Muscle of back (tissue), 11 donors: ENCODE results near the gene FBN2. TPM values are rescaled to one million over a fixed set of nuclear protein-coding genes. Genes with fewer than 3 reads are reported as not detected.

Source experiments
- DNase-seq, 3 donors: peaks; one replicate each; pipeline versions ENCODE4 v3.0.0 to v3.0.0-alpha.2; 2013
- polyA plus RNA-seq, 10 donors: library from polyadenylated mRNA; unstranded; fragments of 120-200 nt; gene quantifications; one replicate each; pipeline ENCODE4 v1.2.1, GENCODE V29; 2013; ENCODE audit not compliant: insufficient read length in 10 of 10

The FBN2 gene
- polyA plus RNA-seq, 10 donors: 46.4 to 149 (median 79.6) TPM

GRCh38 chr5:128318691-128319090, 219.4 kb downstream of the FBN2 start:
- no peak for DNase-seq

DNA sequence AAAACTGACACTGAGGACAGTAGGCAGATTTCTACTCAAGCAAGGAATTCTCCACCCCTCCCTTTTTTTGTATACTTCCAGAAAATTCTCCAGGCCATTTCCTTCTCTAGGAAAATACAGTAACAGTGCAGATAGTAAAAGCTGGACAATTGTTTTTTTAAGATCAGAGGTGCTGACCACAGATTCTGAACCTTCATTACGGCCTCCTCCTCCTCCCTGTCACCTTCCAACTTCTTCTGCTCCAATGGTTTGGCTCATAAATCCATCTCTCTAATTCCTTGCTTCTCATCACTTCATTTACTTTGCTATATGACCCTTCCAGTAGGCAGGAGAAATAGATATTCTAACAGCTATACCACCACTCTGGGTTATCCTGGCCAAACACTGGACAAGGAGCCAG, 220.6 kb downstream of the FBN2 start:
- no peak for DNase-seq

- no peak for DNase-seq
Measured at GRCh38 chr5:128315671-128316070, 222.4 kb downstream of the FBN2 start.

GRCh38 chr5:128305341-128305740, 232.7 kb downstream of the FBN2 start:
- DNase-seq: no peak

DNA sequence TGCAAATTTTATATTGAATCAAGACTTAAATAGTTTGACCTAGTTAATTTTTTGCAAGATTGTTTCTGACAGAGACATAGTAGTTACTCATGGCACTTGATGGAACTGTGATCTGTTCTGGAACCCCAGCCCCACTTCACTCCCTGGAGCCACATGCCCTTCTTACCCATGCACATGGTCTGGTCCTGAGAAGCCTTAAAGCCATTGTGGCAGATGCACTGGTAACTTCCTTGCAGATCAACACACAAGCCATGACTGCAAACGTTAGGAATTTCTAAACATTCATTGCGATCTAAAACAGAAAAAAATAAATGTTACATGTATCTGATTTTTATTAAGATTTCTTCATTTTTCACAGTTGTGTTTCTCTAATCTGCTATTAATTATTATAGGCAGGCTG, 233.3 kb downstream of the FBN2 start:
- DNase-seq: no peak

DNA sequence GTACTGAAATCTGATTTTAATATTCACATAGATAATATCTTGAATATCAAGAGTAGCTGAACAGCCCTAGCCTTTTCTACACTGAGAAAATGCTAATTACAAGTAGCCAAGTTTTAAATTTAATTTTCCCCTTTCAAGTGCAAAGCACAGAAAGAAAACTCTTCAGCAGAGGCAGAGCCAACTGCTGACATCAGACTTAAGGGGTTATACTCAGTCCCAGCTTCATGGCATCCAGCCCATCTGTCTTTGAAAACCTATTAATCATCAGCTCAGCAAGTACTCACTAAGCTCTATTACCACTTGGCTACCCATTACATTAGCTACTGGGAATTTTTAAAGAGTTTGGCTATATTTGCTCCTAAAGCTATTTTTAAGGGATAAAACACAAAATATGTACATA, 234.0 kb downstream of the FBN2 start:
- peak; percentile 79 to 86 (median 85) for DNase-seq

- DNase-seq: peak in 1 of 3 donors; percentile 29
Measured at GRCh38 chr5:128303593-128303992, 234.5 kb downstream of the FBN2 start.

DNA sequence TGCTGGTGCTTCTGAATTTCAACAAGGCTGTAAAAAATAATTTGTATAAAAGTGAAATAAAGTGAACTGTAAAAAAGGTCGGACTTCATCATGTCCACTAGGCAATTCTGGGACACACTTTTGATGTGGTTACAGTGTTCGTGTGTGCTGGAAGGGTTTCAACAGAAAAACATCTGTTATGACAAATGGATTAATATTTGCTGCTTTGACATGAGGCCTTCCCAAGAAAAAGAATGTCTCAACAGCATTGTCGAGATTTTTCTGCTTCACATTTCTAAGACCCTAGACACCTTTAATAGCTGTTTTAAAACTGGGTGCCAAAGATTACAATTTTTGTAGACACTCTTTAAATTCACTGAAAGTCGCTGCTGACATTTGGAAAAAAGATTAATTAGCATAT, 237.9 kb downstream of the FBN2 start:
- peak; percentile 24 to 53 (median 50) for DNase-seq

DNA sequence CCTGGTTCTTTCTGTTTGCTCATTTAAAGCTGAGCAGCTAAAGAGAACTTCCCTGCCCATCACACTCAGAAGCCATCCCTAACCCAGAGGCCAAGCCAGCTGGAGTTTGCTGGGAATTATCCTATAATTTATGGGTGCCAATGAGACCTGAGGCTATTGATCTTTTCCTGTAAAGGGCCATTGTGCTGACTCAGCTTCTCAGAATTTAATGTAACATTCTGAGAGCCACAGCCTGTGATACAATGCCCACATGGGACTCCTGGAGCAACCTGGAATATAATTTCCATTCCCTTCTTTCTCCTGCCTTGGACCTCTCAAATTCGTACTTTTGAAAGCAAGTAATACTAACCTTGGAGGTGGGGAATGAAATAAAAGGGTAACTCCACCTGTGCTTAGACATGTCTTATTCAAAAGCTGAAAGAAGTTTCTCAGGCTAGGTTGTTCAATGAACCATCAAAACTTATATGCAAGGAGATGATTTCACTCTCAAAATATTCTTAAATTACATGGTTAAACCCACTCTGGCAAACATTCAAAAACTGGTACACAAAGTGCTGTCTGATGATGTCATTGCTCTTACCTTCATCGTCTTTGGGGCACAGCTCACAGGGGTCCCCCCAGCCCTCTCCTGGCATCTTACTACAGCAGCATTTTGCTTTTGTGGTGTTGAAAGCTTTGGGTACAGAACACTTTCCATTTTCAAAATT, 247.7 kb downstream of the FBN2 start:
- DNase-seq: no peak

DNA sequence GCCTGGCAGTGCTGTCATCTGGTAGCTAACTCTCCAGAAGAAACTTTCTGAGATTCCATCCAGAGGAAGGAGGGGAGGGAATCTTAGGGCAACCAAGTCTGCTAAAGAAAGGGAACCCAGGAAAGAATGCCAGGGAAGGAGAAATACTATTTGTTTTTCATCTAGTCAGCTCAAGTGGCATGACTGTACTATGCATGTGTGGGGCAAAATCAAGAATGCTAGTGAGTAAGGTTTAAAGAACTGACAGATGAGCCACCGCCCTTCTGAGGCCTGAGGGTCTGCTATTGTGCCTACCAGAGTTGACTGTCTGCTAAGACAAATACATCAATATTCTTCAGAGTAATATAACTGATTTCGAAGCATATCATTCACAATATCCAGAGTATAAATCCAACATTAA, 250.3 kb downstream of the FBN2 start:
- DNase-seq: no peak

GRCh38 chr5:128284236-128284635, 253.8 kb downstream of the FBN2 start:
- DNase-seq: no peak

- DNase-seq: no peak
Measured at GRCh38 chr5:128279345-128279744, 258.7 kb downstream of the FBN2 start.

DNA sequence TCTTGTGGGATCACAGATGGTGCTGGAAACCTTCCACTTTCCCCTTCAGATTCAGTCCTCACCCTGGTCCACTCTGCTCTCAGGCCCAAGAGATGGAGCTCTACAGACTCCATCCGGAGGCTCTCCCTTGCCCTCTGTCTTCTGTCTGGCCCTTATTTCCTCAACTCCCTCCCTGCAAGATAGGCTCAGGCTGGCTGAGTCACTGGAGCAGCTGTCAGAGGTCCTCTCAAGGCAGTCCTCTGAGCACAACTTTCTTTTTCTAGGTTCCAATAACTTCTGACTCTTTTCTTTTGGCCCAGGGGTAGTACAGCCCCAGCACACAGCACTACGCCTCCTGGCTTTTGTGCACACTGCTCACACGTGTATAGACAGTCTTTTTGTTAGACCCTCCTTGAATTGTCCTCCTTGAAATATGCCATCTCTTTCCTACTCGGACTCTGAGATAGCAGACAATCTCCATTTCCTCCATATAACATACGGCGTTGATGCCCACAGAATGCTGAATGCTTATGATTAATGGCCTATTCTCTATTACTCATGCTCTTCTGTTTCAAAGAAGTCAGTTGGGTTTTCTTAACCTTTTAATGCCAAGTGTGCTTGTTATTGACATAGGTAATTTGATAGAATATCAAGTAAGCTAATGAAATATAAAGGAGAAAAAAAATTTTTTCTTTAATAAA, 261.4 kb downstream of the FBN2 start:
- no peak for DNase-seq

- no peak for DNase-seq
Measured at GRCh38 chr5:128274441-128274840, 263.6 kb downstream of the FBN2 start.

- no peak for DNase-seq
Measured at GRCh38 chr5:128273736-128274135, 264.3 kb downstream of the FBN2 start.

DNA sequence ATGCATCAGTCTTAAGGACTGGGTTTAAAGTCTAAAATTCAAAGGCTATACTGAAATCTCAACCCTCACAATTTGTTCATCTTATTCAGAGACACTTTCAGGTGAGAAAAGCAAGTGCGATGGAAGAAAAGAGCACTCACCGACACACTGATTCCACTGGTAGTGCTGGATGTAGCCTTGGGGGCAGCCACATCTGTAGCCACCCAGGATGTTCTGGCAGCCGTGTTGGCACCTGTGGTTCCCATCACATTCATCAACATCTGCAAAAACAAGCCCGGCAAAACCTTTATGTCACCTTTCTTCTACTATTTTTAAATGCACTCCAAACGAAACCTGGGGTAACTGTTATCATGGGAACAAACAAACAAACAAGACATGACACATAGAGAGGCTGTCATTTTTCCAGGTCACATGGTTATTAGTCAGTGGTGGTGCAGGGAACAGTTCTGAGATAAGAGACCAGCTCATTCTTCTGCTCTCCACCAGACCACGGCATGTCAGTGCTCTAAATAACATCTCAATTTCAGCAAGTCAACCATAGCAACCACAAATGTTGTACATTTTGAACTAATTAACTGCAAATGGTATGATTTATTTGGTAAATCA, 266.1 kb downstream of the FBN2 start:
- no peak for DNase-seq

DNA sequence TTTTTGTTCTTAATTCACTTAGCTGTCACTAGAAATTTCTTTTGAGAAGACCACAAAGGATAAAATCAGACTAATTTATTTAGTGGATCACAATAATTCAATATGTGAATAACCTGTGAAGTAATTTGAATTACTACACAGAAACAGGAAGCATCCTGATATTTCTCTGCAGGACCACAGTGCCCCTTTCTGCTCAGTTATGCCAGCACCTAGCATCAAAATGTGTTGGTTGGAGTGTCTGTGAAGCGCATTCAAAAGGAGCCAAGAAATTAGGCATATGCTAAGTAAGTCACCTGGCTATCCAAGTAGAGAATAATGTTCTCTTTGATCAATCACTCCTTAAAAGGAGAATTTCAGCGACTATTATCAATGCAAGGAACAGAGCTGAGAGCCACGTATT, 267.0 kb downstream of the FBN2 start:
- no peak for DNase-seq

- DNase-seq: peak in 1 of 3 donors; percentile 72
Measured at GRCh38 chr5:128264564-128265360, 273.3 kb downstream of the FBN2 start.

- DNase-seq: no peak
Measured at GRCh38 chr5:128263357-128263756, 274.7 kb downstream of the FBN2 start.

DNA sequence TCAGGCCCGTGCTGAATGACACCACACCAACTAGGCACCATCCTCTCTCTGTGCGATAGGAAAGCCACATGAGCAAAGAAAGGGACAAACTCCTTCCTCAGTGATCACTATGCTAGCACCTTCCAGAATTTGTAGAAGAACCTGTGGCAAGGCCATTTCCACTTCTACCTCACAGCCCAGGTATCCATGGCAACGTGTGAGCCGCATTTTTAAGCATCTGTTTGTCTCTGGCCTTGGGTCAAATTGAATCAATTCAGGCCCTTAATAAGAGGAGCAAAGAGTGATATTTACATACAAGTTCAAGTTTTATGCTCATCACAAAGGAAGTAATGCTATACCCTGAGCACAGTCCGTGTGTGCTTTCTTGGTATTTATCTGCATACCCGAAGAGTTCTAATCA, 275.1 kb downstream of the FBN2 start:
- no peak for DNase-seq

GRCh38 chr5:128259607-128260021, 278.4 kb downstream of the FBN2 start:
- DNase-seq: no peak

DNA sequence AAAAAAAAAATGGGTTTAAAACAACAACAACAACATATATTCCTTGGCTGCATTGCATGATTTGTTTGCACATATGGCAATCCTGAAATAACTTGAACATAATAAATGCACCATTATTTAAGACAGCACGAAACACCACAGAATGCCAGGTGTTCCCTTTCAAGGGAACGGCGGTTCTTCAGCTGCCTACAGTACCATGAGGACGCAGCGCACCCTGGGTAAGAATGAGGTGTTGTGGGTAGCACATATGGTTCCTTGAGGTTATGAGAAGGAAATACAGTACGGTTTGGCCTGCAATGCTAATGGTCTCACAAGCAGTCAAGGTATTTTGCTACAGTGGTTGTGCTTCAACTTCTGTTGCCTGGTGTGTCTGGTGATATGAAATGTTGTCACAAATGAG, 279.7 kb downstream of the FBN2 start:
- DNase-seq: no peak
